Measurements from ENCODE around the gene ISG15.
A peak's percentile ranks its signal among the peaks of the same experiment; 100 is the strongest.

The ISG15 gene

DNA sequence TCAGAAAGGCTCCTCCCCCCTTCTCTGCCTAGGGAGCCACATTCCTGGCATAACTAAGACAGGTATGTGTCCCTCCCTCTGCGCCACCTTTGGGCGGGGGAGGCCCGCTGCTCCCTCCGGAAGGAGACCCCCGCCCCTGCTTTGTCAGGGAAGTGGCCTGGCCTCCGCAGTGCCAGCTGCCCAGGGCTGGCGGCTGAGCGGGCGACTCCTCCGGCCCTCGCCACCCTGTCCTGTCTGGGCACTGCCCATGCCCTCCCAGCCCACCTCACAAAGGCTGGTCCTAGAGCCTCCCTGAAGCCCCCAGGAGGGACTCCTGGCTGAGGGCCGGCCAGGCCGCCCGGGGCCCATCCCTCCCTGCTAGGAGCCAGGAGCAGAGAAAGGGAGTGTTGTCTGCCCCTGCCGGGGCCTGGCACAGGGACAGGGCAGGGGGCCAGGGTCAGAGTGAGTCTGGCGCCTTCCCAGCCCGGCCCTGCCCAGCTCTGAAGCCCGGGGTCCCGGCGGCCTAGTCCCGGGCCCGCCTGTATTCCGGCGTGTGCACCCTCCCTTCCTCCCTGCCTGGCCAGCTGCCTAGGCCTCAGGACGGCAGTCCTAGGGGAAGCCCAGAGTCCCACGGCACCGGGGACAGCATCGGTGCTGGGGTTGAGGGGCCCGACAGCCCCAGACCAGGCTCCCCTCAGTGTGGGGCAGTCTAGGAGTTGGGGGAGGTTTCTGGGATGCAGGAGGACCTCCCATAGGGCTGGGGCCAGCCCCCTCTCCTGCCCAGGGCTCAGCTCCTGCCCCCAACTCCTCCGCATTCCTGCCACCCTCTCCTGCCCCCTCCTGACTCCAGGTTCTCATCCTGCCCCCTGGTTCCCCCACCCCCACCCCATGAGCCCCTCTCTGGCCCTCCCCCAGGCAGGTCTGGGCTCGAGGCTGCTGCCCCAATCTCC is 11.7 kb downstream of the ISG15 start:
- no peak overlapping the region for H3K4ac ChIP-seq (ENCODE audit: low read depth in 1 of 2, low read length in 2 of 2)
- H3K4me3 ChIP-seq (ENCODE audit: insufficient read depth in 1 of 2, low read depth in 1 of 2, low read length in 2 of 2) = peak overlapping the region in 1 of 2 experiments; percentile 7
- H3K36me3 ChIP-seq (ENCODE audit: control insufficient read depth in 1 of 2, insufficient read depth in 2 of 2, low read depth in 1 of 2, low read length in 2 of 2) = peaks cover 0 to 74% of the 10 kb centered on the region in 2 experiments
- no peak for DNase-seq
- H2BK15ac ChIP-seq (ENCODE audit: low read depth, poor library complexity, severe bottlenecking) = peak overlapping the region; percentile 12
- peaks cover 0 to 35% of the 10 kb centered on the region in 2 experiments for H3K27me3 ChIP-seq (ENCODE audit: control insufficient read depth in 1 of 2, insufficient read depth in 1 of 2, low read length in 2 of 2)
- peaks cover 18% of the 10 kb centered on the region for H3K79me1 ChIP-seq (replicated peaks; ENCODE audit: low read length, poor library complexity, severe bottlenecking)
- H3K14ac ChIP-seq (ENCODE audit: low read length in 2 of 2) = no peak overlapping the region
- H3K9ac ChIP-seq (ENCODE audit: low read length) = no peak overlapping the region
- no peak overlapping the region for H4K91ac ChIP-seq (ENCODE audit: low read length)
- peak overlapping the region; percentile 47 for H2BK5ac ChIP-seq (ENCODE audit: low read depth, low read length, poor library complexity, severe bottlenecking)
- 70% methylated on average over 27 of the region's 31 CpGs for WGBS
- H2AK5ac ChIP-seq (ENCODE audit: low read length, severe bottlenecking) = peak overlapping the region; percentile 91
- H4K8ac ChIP-seq (ENCODE audit: low read length) = no peak overlapping the region
- H2AFZ ChIP-seq (ENCODE audit: low read depth, low read length) = no peak overlapping the region
- H2BK120ac ChIP-seq (ENCODE audit: low read depth, low read length) = peak overlapping the region; percentile 36
- no peak overlapping the region for H3K18ac ChIP-seq (ENCODE audit: low read depth in 1 of 2, low read length in 2 of 2)
- H2BK12ac ChIP-seq (ENCODE audit: low read length in 2 of 2) = no peak overlapping the region
- H3K4me2 ChIP-seq (ENCODE audit: low read length, poor library complexity, severe bottlenecking) = peak overlapping the region; percentile 65
- no peak overlapping the region for H3K23ac ChIP-seq (ENCODE audit: low read length in 2 of 2)
- no peaks in the 10 kb centered on the region for H3K9me3 ChIP-seq (ENCODE audit: control insufficient read depth, low read length)
- peaks cover 80% of the 10 kb centered on the region for H3K4me1 ChIP-seq (ENCODE audit: control insufficient read depth, insufficient read depth, low read depth, low read length)
- H3K27ac ChIP-seq (ENCODE audit: low read length, poor library complexity, severe bottlenecking) = peak overlapping the region; percentile 11

DNA sequence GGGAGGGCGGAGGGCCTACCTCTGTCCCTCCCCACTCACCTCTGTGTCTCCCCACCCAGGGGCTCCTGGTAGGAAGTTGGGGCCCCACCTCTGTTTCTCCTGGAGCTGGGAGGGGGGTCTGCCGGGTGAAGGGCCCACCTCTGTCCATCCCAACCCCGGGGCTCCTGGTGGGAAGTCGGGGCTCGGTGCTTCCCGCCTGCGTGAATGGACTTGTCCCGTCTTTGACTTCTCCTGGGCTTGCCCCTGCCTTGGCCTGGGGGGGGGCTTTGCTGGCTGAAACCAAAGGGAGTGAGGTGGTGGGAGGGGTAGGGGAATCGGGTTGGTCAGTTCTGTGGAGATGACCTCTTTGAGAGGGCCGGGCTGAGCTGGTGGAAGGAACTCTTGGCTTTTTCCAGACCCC is 12.4 kb downstream of the ISG15 start:
- Histone ChIP-seq H3K27me3 (ENCODE audit: control insufficient read depth in 1 of 2, insufficient read depth in 1 of 2, low read length in 2 of 2) (peaks cover 0 to 35% of the 10 kb centered on the region in 2 experiments), H3K4me2 (ENCODE audit: low read length, poor library complexity, severe bottlenecking) (no peak overlapping the region), H2BK12ac (ENCODE audit: low read length in 2 of 2) (no peak overlapping the region), H3K4me3 (ENCODE audit: insufficient read depth in 1 of 2, low read depth in 1 of 2, low read length in 2 of 2) (no peak overlapping the region), H2AK5ac (ENCODE audit: low read length, severe bottlenecking) (no peak overlapping the region), H3K4me1 (ENCODE audit: control insufficient read depth, insufficient read depth, low read depth, low read length) (peaks cover 85% of the 10 kb centered on the region), H2AFZ (ENCODE audit: low read depth, low read length) (no peak overlapping the region), H4K91ac (ENCODE audit: low read length) (no peak overlapping the region), H2BK120ac (ENCODE audit: low read depth, low read length) (no peak overlapping the region), H3K4ac (ENCODE audit: low read depth in 1 of 2, low read length in 2 of 2) (no peak overlapping the region), H2BK15ac (ENCODE audit: low read depth, poor library complexity, severe bottlenecking) (no peak overlapping the region), H3K9me3 (ENCODE audit: control insufficient read depth, low read length) (no peaks in the 10 kb centered on the region), H3K9ac (ENCODE audit: low read length) (no peak overlapping the region), H3K18ac (ENCODE audit: low read depth in 1 of 2, low read length in 2 of 2) (no peak overlapping the region), H2BK5ac (ENCODE audit: low read depth, low read length, poor library complexity, severe bottlenecking) (no peak overlapping the region), H3K79me1 (replicated peaks; ENCODE audit: low read length, poor library complexity, severe bottlenecking) (peaks cover 18% of the 10 kb centered on the region), H4K8ac (ENCODE audit: low read length) (no peak overlapping the region), H3K36me3 (ENCODE audit: control insufficient read depth in 1 of 2, insufficient read depth in 2 of 2, low read depth in 1 of 2, low read length in 2 of 2) (peaks cover 0 to 74% of the 10 kb centered on the region in 2 experiments), H3K14ac (ENCODE audit: low read length in 2 of 2) (no peak overlapping the region), H3K23ac (ENCODE audit: low read length in 2 of 2) (no peak overlapping the region), H3K27ac (ENCODE audit: low read length, poor library complexity, severe bottlenecking) (no peak overlapping the region)
- 93% methylated on average over 8 of the region's 10 CpGs for WGBS
- no peak for DNase-seq

DNA sequence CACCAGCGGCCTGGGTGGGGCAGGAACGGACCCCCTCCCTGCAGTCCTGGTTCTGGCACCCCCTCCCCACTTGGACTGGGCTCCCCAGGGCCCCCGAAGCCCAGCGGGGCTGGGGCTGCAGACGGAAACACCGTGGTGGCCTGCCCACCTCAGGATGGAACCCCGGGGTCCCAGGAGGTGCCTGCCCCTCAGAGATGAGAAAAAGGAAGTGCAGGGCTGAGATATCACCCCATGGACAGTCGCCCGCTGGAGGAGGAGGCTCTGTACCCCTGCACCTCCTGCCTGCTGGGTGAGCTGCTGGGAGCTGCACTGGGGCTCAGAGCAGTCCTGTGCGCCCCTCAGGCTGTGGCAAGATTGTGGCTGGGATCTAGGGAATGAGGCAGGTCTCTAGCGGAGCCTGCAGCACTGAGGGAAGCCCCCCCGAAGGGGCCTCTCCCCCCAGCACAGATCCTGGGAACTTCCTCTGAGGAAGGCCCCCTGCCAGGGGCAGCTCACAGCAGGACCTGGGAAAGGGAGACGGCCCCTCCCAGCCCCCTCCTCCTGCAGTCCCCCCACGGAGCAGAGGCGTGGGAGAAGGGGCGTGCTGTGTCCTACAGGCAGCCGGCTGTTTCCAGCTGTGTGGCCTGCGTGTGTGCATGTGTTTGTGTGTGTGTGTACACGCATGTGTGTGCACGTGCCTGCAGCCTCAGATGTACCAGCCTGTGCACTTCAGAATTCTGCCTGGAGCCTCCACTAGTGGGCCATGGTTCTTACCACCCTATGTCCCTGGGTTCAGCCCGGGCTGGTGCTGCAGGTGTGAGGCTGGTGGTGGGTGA is 13.5 kb downstream of the ISG15 start:
- Histone ChIP-seq H4K8ac (ENCODE audit: low read length) (no peak overlapping the region), H2BK120ac (ENCODE audit: low read depth, low read length) (no peak overlapping the region), H2AK5ac (ENCODE audit: low read length, severe bottlenecking) (no peak overlapping the region), H3K27me3 (ENCODE audit: control insufficient read depth in 1 of 2, insufficient read depth in 1 of 2, low read length in 2 of 2) (peaks cover 0 to 38% of the 10 kb centered on the region in 2 experiments), H2BK15ac (ENCODE audit: low read depth, poor library complexity, severe bottlenecking) (peak overlapping the region; percentile 8), H2AFZ (ENCODE audit: low read depth, low read length) (no peak overlapping the region), H3K36me3 (ENCODE audit: control insufficient read depth in 1 of 2, insufficient read depth in 2 of 2, low read depth in 1 of 2, low read length in 2 of 2) (peaks cover 0 to 78% of the 10 kb centered on the region in 2 experiments), H2BK5ac (ENCODE audit: low read depth, low read length, poor library complexity, severe bottlenecking) (no peak overlapping the region), H2BK12ac (ENCODE audit: low read length in 2 of 2) (no peak overlapping the region), H3K4me1 (ENCODE audit: control insufficient read depth, insufficient read depth, low read depth, low read length) (peaks cover 89% of the 10 kb centered on the region), H4K91ac (ENCODE audit: low read length) (no peak overlapping the region), H3K14ac (ENCODE audit: low read length in 2 of 2) (no peak overlapping the region), H3K79me1 (replicated peaks; ENCODE audit: low read length, poor library complexity, severe bottlenecking) (peaks cover 18% of the 10 kb centered on the region), H3K9ac (ENCODE audit: low read length) (no peak overlapping the region), H3K18ac (ENCODE audit: low read depth in 1 of 2, low read length in 2 of 2) (no peak overlapping the region), H3K27ac (ENCODE audit: low read length, poor library complexity, severe bottlenecking) (no peak overlapping the region), H3K4me3 (ENCODE audit: insufficient read depth in 1 of 2, low read depth in 1 of 2, low read length in 2 of 2) (no peak overlapping the region), H3K4ac (ENCODE audit: low read depth in 1 of 2, low read length in 2 of 2) (no peak overlapping the region), H3K4me2 (ENCODE audit: low read length, poor library complexity, severe bottlenecking) (peak overlapping the region; percentile 14), H3K9me3 (ENCODE audit: control insufficient read depth, low read length) (no peaks in the 10 kb centered on the region), H3K23ac (ENCODE audit: low read length in 2 of 2) (no peak overlapping the region)
- no peak for DNase-seq
- WGBS = 77% methylated on average over 20 of the region's 21 CpGs

DNA sequence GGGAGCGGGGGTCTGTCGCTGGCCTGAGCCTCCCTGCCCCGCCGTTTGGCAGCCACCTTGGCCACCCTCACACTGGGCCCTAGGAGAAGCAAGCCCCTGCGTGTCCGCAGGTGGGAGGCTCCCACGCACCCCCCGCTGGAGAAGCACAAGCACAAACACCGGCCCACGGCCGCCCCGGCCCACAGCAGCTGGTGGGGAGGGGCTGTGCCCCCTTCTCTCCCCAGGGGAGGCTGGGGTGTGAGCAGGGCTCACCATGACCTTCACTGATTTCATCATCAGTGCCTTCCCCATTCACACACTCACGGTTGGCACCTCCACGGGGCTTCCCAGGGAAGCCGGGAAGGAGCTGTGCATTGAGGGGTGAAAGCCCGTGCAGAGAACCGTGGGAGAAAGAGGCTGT is 14.5 kb downstream of the ISG15 start:
- no peak overlapping the region for H2AFZ ChIP-seq (ENCODE audit: low read depth, low read length)
- no peak overlapping the region for H3K23ac ChIP-seq (ENCODE audit: low read length in 2 of 2)
- H3K9ac ChIP-seq (ENCODE audit: low read length) = no peak overlapping the region
- no peak overlapping the region for H2AK5ac ChIP-seq (ENCODE audit: low read length, severe bottlenecking)
- H3K9me3 ChIP-seq (ENCODE audit: control insufficient read depth, low read length) = no peaks in the 10 kb centered on the region
- no peak overlapping the region for H3K18ac ChIP-seq (ENCODE audit: low read depth in 1 of 2, low read length in 2 of 2)
- no peak overlapping the region for H4K91ac ChIP-seq (ENCODE audit: low read length)
- no peak overlapping the region for H3K4me2 ChIP-seq (ENCODE audit: low read length, poor library complexity, severe bottlenecking)
- peaks cover 89% of the 10 kb centered on the region for H3K4me1 ChIP-seq (ENCODE audit: control insufficient read depth, insufficient read depth, low read depth, low read length)
- H2BK12ac ChIP-seq (ENCODE audit: low read length in 2 of 2) = no peak overlapping the region
- peaks cover 16% of the 10 kb centered on the region for H3K79me1 ChIP-seq (replicated peaks; ENCODE audit: low read length, poor library complexity, severe bottlenecking)
- DNase-seq = no peak
- no peak overlapping the region for H3K14ac ChIP-seq (ENCODE audit: low read length in 2 of 2)
- no peak overlapping the region for H4K8ac ChIP-seq (ENCODE audit: low read length)
- peaks cover 0 to 48% of the 10 kb centered on the region in 2 experiments for H3K27me3 ChIP-seq (ENCODE audit: control insufficient read depth in 1 of 2, insufficient read depth in 1 of 2, low read length in 2 of 2)
- H3K4me3 ChIP-seq (ENCODE audit: insufficient read depth in 1 of 2, low read depth in 1 of 2, low read length in 2 of 2) = no peak overlapping the region
- no peak overlapping the region for H2BK15ac ChIP-seq (ENCODE audit: low read depth, poor library complexity, severe bottlenecking)
- no peak overlapping the region for H3K27ac ChIP-seq (ENCODE audit: low read length, poor library complexity, severe bottlenecking)
- H3K4ac ChIP-seq (ENCODE audit: low read depth in 1 of 2, low read length in 2 of 2) = no peak overlapping the region
- 91% methylated on average over 17 of the region's 17 CpGs for WGBS
- no peak overlapping the region for H2BK5ac ChIP-seq (ENCODE audit: low read depth, low read length, poor library complexity, severe bottlenecking)
- no peak overlapping the region for H2BK120ac ChIP-seq (ENCODE audit: low read depth, low read length)
- H3K36me3 ChIP-seq (ENCODE audit: control insufficient read depth in 1 of 2, insufficient read depth in 2 of 2, low read depth in 1 of 2, low read length in 2 of 2) = peaks cover 0 to 80% of the 10 kb centered on the region in 2 experiments
